ENCODE results near the gene LSM14B. TPM values are rescaled to one million over a fixed set of nuclear protein-coding genes. Genes with fewer than 3 reads are reported as not detected.

The LSM14B gene
- total RNA-seq, 1 experiment from 2014 or later: 61.5 TPM

DNA sequence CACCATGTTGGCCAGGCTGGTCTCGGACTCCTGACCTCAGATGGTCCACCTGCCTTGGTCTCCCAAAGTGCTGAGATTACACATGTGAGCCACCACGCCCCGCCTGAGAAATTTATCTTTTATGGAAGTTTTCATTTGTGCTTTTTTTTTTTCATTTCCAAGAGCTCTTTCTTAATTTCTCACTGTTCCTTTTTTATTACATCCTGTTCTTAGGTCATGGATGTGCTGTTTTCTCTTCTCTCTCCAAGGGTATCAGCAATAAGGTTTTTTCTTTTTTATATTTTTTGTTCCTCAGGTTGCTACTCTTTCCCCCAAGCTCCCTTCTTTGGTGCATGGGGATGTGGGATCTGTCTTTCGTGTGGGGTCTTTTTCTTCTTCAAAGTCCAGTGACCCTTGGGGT is 21.2 kb upstream of the LSM14B start:
- Histone ChIP-seq H3K27ac (no peak overlapping the region), H3K9me2 (ENCODE audit: insufficient read depth) (no peaks in the 10 kb centered on the region), H2AFZ (no peak overlapping the region), H3K4me2 (no peak overlapping the region), H4K20me1 (ENCODE audit: insufficient read depth) (no peaks in the 10 kb centered on the region), H3K4me1 (replicated peaks; ENCODE audit: insufficient read depth) (no peaks in the 10 kb centered on the region), H3K36me3 (ENCODE audit: low read depth) (no peaks in the 10 kb centered on the region), H3K4me3 (no peak overlapping the region), H3K9me3 (ENCODE audit: insufficient read depth, low read depth) (peaks cover 17% of the 10 kb centered on the region), H3F3A (ENCODE audit: insufficient read depth, low read depth) (no peaks in the 10 kb centered on the region), H3K79me2 (ENCODE audit: low read depth) (no peaks in the 10 kb centered on the region), H3K27me3 (ENCODE audit: insufficient read depth, low read depth) (peaks cover 81% of the 10 kb centered on the region)
- CTCF ChIA-PET: no interaction called here
- TF ChIP-seq EZH2 (IDR thresholded peaks at IDR 0.05; ENCODE audit: low read depth) (no peak), CTCF (conservative IDR thresholded peaks at IDR 0.05) (no peak)
- POLR2A ChIA-PET (ENCODE audit: unreplicated experiment): no interaction called here
- no peak for DNase-seq
- intact Hi-C loops (cut with micrococcal nuclease; ENCODE audit: unreplicated experiment): no loop called here
- BruUV-seq (replicated peaks): no TSS peak

GRCh38 chr20:62103508-62104233 is 18.6 kb upstream of the LSM14B start:
- BruUV-seq (replicated peaks): no TSS peak
- Histone ChIP-seq H3K4me2 (no peak overlapping the region), H3K27me3 (ENCODE audit: insufficient read depth, low read depth) (peaks cover 76% of the 10 kb centered on the region), H3K36me3 (ENCODE audit: low read depth) (no peaks in the 10 kb centered on the region), H3K27ac (no peak overlapping the region), H3K9me3 (ENCODE audit: insufficient read depth, low read depth) (peaks cover 41% of the 10 kb centered on the region), H2AFZ (no peak overlapping the region), H3K79me2 (ENCODE audit: low read depth) (no peaks in the 10 kb centered on the region), H3K9me2 (ENCODE audit: insufficient read depth) (no peaks in the 10 kb centered on the region), H4K20me1 (ENCODE audit: insufficient read depth) (no peaks in the 10 kb centered on the region), H3F3A (ENCODE audit: insufficient read depth, low read depth) (no peaks in the 10 kb centered on the region), H3K4me1 (replicated peaks; ENCODE audit: insufficient read depth) (no peaks in the 10 kb centered on the region), H3K4me3 (no peak overlapping the region)
- intact Hi-C loops (cut with micrococcal nuclease; ENCODE audit: unreplicated experiment): no loop called here
- CTCF ChIA-PET: no interaction called here
- no peak for TF ChIP-seq CTCF (conservative IDR thresholded peaks at IDR 0.05)
- no peak for TF ChIP-seq EZH2 (IDR thresholded peaks at IDR 0.05; ENCODE audit: low read depth)
- no peak for DNase-seq
- POLR2A ChIA-PET (ENCODE audit: unreplicated experiment): no interaction called here

DNA sequence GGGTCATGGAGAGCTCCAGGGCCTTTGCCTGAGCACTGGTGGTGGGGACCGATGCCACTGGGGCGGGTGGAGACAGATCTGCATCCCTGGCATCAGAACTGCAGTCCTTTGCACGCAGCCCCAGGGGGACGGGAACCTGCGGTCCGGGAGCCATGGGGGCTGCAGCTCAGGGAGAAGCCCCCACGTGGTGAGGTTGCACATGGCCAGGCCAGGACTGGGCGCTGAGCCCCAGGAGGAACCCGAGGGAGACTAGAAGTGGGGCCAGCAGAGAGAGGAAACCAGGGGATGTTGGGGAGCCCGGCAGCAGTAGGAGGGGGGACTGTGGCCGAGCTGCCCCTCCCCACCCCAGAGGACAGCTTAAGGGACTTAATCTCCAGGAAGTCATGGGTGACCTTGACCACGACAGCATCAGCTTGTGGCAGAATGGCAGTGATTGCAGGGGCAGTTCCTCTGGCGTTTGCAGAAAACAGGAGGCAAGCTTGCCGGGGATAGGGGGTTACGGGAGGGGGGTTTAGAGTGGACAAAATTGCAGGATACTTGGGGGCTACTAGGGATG is 18.0 kb upstream of the LSM14B start:
- POLR2A ChIA-PET (ENCODE audit: unreplicated experiment): no interaction called here
- CTCF ChIA-PET: no interaction called here

More for the DNA sequence above, 18.0 kb upstream of the LSM14B start:
- H3K9me2 ChIP-seq (ENCODE audit: insufficient read depth): no peaks in the 10 kb centered on the region
- no peak overlapping the region for H3K27ac ChIP-seq
- peaks cover 47% of the 10 kb centered on the region for H3K9me3 ChIP-seq (ENCODE audit: insufficient read depth, low read depth)
- H3K4me3 ChIP-seq: no peak overlapping the region
- intact Hi-C loops (cut with micrococcal nuclease; ENCODE audit: unreplicated experiment): no loop called here
- H2AFZ ChIP-seq: no peak overlapping the region
- no peaks in the 10 kb centered on the region for H3F3A ChIP-seq (ENCODE audit: insufficient read depth, low read depth)
- TF ChIP-seq CTCF (conservative IDR thresholded peaks at IDR 0.05) (no peak), EZH2 (IDR thresholded peaks at IDR 0.05; ENCODE audit: low read depth) (no peak)
- BruUV-seq (replicated peaks): no TSS peak
- no peaks in the 10 kb centered on the region for H3K36me3 ChIP-seq (ENCODE audit: low read depth)
- no peaks in the 10 kb centered on the region for H4K20me1 ChIP-seq (ENCODE audit: insufficient read depth)
- H3K27me3 ChIP-seq (ENCODE audit: insufficient read depth, low read depth): peaks cover 69% of the 10 kb centered on the region
- no peaks in the 10 kb centered on the region for H3K79me2 ChIP-seq (ENCODE audit: low read depth)
- DNase-seq: no peak
- no peaks in the 10 kb centered on the region for H3K4me1 ChIP-seq (replicated peaks; ENCODE audit: insufficient read depth)
- H3K4me2 ChIP-seq: no peak overlapping the region
